Skeletal muscle tissue (tissue), 4 donors: ENCODE measurements around the gene SAPCD2. TPM values are rescaled to one million over a fixed set of nuclear protein-coding genes. Genes with fewer than 3 reads are reported as not detected.

Experiments used
- H3K27ac ChIP-seq: one replicate; pipeline ENCODE4 v1.7.0; 2013; ENCODE audit warnings: mild to moderate bottlenecking, low read depth, low read length, inconsistent platforms
- H3K27me3 ChIP-seq, 3 donors: one replicate each; pipeline ENCODE4 v1.7.0; 2013; ENCODE audit warnings: low read length in 3 of 3; ENCODE audit not compliant: control insufficient read depth in 3 of 3, insufficient read depth in 3 of 3
- H3K36me3 ChIP-seq, 3 donors: one replicate each; pipeline ENCODE4 v1.7.0; 2013; ENCODE audit warnings: low read length in 3 of 3; ENCODE audit not compliant: control insufficient read depth in 3 of 3, insufficient read depth in 3 of 3
- H3K4me1 ChIP-seq, 3 donors: one replicate each; pipeline ENCODE4 v1.7.0; 2013; ENCODE audit warnings: low read length in 3 of 3, mild to moderate bottlenecking in 3 of 3; ENCODE audit not compliant: control insufficient read depth in 3 of 3, insufficient read depth in 3 of 3
- H3K4me3 ChIP-seq, 3 donors: one replicate each; pipeline ENCODE4 v1.7.0; 2013; ENCODE audit warnings: low read length in 3 of 3
- H3K9ac ChIP-seq, 3 donors: one replicate each; pipeline ENCODE4 v1.7.0; 2013; ENCODE audit warnings: low read length in 3 of 3, mild to moderate bottlenecking in 3 of 3, moderate library complexity in 2 of 3, low read depth in 1 of 3
- H3K9me3 ChIP-seq, 3 donors: one replicate each; pipeline ENCODE4 v1.7.0; 2013; ENCODE audit warnings: low read length in 3 of 3; ENCODE audit not compliant: control insufficient read depth in 3 of 3
- total RNA-seq: library from RNA; depleted of rRNA; stranded (reverse); fragments of >200 nt; gene quantifications from one replicate; pipeline ENCODE4 v1.2.3, GENCODE V29; 2014
- donor health status: Osteomylitis.

Gene SAPCD2
- total RNA-seq, 1 donor from 2014 or later = 1.0 TPM

DNA sequence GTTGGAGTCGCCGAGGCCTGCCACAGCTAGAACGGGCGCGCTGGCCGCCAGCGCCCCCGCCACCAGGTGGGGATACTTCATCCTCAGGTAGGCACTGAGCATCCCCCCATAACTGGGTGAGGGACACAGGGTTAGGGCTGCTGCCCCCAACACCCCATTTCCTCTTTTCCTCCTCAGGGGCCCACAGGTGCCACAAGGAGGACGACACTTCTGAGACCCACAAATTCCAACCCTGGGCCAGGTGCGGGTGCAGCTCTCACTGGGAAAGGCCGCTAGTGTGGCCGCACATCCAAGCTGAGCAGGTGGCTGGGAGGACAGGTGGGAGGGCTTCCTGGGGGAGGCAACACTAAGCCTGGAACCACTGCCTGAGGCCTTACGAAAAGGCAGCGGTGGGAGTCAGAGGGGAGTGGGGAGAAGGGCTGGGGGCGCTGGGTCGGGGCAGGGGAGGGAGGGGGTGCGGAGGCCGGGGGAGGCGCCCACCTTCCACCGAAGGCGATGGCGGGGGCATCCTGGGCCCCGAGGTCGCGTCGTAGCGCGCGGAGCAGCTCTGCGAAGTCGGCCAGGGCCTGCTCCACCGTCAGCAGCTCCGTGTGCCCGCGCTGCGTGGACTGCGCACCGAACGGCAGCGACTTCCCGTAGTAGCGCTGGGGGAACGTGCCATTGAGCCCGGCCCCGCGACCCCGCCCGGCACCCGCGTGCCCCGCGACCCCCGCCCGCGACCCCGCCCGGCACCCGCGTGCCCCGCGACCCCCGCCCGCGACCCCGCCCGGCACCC is 43.2 kb upstream of the SAPCD2 start:
- H3K36me3 ChIP-seq = peaks cover 16 to 19% (median 18%) of the 10 kb centered on the region in 3 donors
- H3K9ac ChIP-seq = no peak overlapping the region
- peaks cover 5 to 7% (median 6%) of the 10 kb centered on the region in 3 donors for H3K4me1 ChIP-seq
- H3K4me3 ChIP-seq = no peak overlapping the region
- H3K9me3 ChIP-seq = no peaks in the 10 kb centered on the region
- H3K27ac ChIP-seq = no peak overlapping the region
- no peaks in the 10 kb centered on the region for H3K27me3 ChIP-seq

DNA sequence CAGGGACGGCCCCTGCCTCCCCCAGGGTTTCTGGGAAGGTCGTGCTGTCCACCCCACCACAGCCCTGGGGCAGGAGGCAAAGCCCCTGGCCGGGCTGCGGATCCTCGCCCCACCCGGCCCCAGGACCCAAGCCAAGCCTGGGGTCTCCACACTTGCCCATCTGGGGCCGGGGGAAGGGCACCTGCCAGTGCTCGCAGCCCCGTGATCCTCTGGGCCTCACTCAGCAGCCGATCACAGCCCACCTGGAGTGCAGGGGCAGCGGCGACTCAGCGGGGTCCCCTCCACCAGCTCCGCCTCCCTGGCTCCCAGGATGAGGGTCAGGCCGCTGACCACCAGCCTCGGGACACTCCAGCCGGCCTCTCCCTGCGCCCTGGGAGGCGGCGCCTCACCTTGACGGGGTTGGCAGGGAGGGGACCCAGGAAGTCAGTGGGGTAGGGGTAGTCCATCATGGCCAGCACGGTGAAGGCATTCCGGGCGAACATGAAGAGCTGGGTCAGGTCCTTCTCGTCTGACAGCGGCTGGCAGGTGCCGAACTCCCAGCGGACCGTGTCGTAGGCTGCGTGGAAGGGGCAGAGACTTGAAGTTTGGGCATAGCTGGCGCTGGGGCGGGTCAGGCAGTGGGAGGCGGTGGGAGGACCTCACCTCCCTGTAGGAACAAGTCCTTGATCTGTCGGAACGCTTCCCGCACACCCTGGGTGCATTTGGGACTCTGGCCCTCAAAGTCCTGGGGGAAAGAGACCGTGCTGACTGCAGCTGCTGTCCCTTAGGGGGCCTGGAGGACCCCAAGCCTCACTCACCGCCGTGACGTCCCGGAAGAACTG is 42.4 kb upstream of the SAPCD2 start:
- no peak overlapping the region for H3K9ac ChIP-seq
- H3K27me3 ChIP-seq = no peaks in the 10 kb centered on the region
- H3K27ac ChIP-seq = no peak overlapping the region
- H3K36me3 ChIP-seq = peaks cover 23 to 27% (median 25%) of the 10 kb centered on the region in 3 donors
- no peaks in the 10 kb centered on the region for H3K9me3 ChIP-seq
- H3K4me1 ChIP-seq = peaks cover 5 to 7% (median 6%) of the 10 kb centered on the region in 3 donors
- H3K4me3 ChIP-seq = no peak overlapping the region

DNA sequence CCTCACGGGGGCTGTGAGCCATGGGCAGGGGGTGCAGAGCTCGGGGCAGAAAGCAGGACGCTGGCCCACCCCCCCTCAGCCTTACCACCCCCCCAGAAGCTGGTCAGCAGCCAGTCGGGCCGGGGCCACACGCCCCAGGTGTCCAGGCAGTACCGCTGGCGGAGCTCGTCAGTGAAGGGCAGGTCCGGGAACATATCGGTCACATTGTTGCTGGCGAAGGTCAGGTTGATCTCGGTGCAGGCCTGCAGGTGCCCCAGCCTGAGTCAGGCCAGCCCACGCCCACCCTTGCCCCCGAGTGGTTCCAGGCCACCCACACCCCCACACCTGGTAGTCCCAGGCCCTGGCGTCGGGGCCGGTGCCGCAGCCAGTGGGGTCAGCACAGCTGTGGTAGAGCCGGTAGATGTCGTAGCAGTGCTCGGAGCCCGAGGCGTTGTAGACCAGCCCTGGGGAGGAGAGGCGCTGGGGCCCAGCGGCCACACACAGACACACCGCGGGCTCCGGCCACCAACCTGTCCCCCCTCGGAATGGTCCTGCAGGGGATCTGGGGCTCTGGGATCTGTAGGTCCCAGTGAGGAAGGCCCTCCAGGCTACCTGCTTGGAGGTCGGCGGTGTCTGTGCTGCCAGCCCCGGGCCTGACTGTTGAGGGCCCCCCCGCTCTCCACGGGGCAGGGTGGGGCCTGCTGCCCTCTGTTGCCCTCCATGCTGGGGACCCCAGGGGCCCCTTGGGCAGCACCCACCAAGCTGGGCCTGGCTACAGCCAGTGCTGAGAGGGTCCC is 41.6 kb upstream of the SAPCD2 start:
- H3K27me3 ChIP-seq = no peaks in the 10 kb centered on the region
- H3K27ac ChIP-seq = no peak overlapping the region
- H3K36me3 ChIP-seq = peaks cover 29 to 35% (median 32%) of the 10 kb centered on the region in 3 donors
- no peaks in the 10 kb centered on the region for H3K9me3 ChIP-seq
- H3K4me3 ChIP-seq = no peak overlapping the region
- no peak overlapping the region for H3K9ac ChIP-seq
- H3K4me1 ChIP-seq = peaks cover 5 to 7% (median 6%) of the 10 kb centered on the region in 3 donors

DNA sequence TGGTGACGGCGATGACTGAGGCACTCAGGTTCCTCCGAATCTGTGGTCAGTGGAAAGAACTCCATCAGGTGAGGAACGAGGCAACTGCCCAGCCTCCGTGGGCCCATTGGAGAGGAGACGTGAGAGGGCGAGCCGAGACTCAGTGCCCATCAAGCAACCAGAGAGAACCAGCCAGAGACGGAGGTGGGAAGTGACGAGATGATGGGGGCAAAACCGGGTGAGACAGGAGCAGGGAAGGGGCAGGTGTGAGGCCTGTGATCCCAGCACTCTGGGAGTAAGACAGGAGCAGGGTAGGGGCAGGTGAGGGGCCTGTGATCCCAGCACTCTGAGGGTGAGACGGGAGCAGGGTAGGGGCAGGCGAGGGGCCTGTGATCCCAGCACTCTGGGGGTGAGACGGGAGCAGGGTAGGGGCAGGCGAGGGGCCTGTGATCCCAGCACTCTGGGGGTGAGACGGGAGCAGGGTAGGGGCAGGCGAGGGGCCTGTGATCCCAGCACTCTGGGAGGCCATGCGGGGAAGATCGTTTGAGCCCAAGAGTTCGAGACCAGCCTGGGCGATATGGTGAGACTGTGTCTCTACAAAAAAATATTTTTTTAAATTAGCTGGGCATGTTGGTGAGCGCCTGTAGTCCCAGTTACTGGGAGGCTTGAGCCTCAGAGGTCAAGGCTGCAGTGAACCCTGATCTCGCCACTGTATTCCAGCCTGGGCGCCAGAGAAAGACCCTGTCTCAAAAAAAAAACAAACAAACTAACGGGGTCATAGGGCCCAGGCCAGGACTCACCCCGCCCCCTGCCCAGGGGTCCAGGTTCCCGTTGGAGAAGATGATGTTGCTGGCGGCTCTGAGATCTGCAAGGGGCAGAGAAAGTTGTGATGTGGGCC is 40.8 kb upstream of the SAPCD2 start:
- Histone ChIP-seq H3K27me3 (no peaks in the 10 kb centered on the region), H3K4me1 (peaks cover 5 to 7% (median 6%) of the 10 kb centered on the region in 3 donors), H3K9ac (no peak overlapping the region), H3K9me3 (no peaks in the 10 kb centered on the region), H3K27ac (no peak overlapping the region), H3K4me3 (no peak overlapping the region), H3K36me3 (peaks cover 30 to 38% (median 37%) of the 10 kb centered on the region in 3 donors)

DNA sequence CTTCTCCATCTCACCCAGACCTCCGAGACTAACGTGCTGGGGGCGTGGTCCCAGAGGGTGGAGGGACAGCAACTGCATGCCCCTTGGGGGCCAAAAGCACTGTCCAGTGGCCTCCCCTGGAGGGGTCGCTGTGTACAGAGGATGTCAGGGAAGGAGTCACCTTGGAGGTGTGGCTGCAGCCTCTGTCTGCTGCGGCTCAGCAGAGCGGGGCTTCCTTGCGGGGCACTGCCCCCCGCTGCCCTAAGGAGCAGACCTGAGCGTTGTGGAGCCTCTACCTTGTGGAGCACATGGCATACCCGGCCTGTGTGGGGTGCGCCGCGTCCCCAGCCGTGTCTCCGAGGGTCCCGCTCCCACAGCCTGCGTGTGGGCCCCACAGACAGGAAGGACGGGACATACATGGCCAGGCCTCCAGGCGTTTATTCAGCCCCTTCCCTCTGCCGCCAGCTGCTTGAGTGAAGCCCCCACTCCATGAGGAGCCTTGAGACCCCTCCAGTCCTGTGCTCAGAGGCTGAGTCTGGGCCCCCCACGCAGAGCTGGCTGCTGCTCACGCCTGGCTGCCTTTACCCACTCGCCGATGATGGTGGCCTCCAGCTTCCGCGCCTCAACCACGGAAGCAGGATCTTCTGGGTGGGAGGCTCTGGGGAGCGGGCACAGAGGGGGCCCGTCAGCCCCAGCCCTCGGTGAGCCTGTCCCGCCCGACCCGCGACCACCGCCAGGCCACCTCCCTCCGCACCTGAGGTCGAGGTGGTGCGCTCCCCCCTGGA is 40.0 kb upstream of the SAPCD2 start:
- Histone ChIP-seq H3K4me1 (peaks cover 5 to 6% (median 5%) of the 10 kb centered on the region in 3 donors), H3K36me3 (peaks cover 37 to 45% (median 44%) of the 10 kb centered on the region in 3 donors), H3K4me3 (no peak overlapping the region), H3K9ac (no peak overlapping the region), H3K27me3 (no peaks in the 10 kb centered on the region), H3K27ac (no peak overlapping the region), H3K9me3 (no peaks in the 10 kb centered on the region)

DNA sequence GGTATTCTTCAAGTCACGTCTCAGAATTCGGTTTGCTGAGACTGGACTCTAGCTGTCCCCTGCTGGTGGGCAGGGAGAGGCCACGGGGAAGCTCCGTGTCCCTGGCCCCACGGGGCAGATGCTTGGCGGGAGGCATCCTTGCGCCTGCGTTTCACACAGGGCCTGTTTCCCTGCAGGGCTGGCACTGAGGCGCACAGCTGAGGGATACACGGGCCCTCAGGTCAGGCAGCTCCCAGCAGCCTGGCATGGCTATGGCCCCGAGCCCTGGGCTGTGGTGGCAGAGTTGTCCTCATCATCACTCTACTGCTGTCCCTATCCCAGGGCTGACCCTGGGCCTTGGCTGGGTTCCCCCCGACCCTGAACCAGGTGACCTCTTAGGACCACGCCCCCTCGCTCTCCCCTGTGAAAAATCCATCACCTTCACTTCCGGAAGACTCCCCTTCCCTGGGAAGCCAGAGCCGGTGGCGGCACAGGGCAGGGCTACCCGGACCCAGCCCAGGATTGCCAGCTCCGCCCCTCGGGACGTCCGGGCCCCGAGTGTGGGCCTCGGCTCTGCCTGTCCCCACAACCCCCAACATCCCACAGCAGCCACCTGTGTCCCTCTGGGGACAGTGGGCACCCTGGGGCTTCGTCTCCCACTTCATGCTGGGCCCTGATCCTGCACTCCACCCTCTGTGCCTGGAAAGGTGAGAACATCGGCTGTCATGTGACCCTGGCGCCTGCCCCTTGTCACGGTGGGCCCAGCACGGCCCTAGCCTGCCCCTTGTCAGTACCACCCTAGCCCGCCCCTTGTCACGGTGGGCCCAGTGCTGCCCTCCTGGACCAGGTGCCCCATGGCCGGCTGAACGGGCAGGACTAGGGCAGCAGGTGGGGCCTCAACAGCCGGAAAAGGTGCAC is 39.1 kb upstream of the SAPCD2 start:
- Histone ChIP-seq H3K4me1 (no peaks in the 10 kb centered on the region), H3K9ac (no peak overlapping the region), H3K27me3 (no peaks in the 10 kb centered on the region), H3K4me3 (no peak overlapping the region), H3K36me3 (peaks cover 42 to 51% (median 51%) of the 10 kb centered on the region in 3 donors), H3K27ac (no peak overlapping the region), H3K9me3 (no peaks in the 10 kb centered on the region)

DNA sequence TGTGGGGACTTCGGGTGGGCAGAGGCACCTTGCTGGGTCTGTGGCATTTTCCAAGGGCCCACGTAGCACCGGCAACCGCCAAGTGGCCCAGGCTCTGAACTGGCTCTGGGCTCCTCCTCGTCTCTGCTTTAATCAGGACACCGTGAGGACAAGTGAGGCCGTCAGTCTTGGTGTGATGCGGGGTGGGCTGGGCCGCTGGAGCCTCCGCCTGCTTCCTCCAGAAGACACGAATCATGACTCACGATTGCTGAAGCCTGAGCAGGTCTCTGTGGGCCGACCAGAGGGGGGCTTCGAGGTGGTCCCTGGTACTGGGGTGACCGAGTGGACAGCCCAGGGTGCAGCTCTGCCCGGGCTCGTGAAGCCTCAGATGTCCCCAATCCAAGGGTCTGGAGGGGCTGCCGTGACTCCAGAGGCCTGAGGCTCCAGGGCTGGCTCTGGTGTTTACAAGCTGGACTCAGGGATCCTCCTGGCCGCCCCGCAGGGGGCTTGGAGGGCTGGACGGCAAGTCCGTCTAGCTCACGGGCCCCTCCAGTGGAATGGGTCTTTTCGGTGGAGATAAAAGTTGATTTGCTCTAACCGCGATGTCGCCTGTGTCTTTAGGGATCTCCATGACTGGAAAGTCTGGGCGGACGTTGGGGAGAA is 38.4 kb upstream of the SAPCD2 start:
- Histone ChIP-seq H3K27ac (no peak overlapping the region), H3K4me1 (no peaks in the 10 kb centered on the region), H3K27me3 (no peaks in the 10 kb centered on the region), H3K36me3 (peaks cover 48 to 58% (median 56%) of the 10 kb centered on the region in 3 donors), H3K9me3 (no peaks in the 10 kb centered on the region), H3K4me3 (no peak overlapping the region), H3K9ac (no peak overlapping the region)

DNA sequence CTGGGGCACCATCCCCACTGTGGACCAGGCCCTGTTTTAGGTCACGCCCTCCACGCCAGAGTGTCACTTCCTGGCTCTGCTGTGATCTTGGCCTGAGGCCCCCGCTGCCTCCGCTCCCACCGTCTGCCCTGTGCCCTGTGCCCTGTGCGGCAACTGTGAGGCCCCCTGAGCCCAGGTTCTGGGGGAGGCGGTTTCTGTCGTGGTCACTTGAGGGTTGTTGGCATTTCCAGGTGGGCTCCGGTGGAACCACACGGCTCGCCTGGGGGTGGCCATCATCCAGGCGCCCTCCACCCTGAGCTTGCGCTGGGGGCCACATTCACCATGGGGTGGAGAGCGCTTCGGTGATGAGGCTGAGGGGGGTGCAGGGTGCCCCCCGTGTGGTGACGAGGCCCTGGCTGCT is 37.6 kb upstream of the SAPCD2 start:
- H3K36me3 ChIP-seq = peaks cover 51 to 66% (median 63%) of the 10 kb centered on the region in 3 donors

More for the DNA sequence above, 37.6 kb upstream of the SAPCD2 start:
- no peak overlapping the region for H3K4me3 ChIP-seq
- no peak overlapping the region for H3K9ac ChIP-seq
- H3K9me3 ChIP-seq = no peaks in the 10 kb centered on the region
- H3K4me1 ChIP-seq = no peaks in the 10 kb centered on the region
- H3K27ac ChIP-seq = no peak overlapping the region
- H3K27me3 ChIP-seq = no peaks in the 10 kb centered on the region
